Measurements from ENCODE around the gene CBLB. TPM values are rescaled to one million over a fixed set of nuclear protein-coding genes. Genes with fewer than 3 reads are reported as not detected.

CBLB gene
- total and polyA plus RNA-seq, 9 of the 15 experiments (the other 6 are each of a cell fraction or from before 2014, with no cell fraction given), result 1.8 to 8.1 (median 5.3) TPM

GRCh38 chr3:105616374-105617121 lies 252.3 kb downstream of the CBLB start:
- ChIA-PET CTCF (ENCODE audit: low intra/inter-chr PET ratio) (no interaction called here), POLR2A (no interaction called here)
- BruUV-seq (replicated peaks), result no TSS peak
- no peak for FAIRE-seq
- H3K4me1 ChIP-seq (replicated peaks in 1 of 2; ENCODE audit: control insufficient read depth in 2 of 2, insufficient read depth in 2 of 2, low read length in 2 of 2), result peaks cover 5 to 23% of the 10 kb centered on the region in 2 experiments; a peak in 4 of 5 replicates
- H3K9me1 ChIP-seq (ENCODE audit: control insufficient read depth, insufficient read depth, low read length), result no peaks in the 10 kb centered on the region
- no peaks in the 10 kb centered on the region for H4K20me1 ChIP-seq (replicated peaks; ENCODE audit: control insufficient read depth, insufficient read depth, low read length)
- no peak overlapping the region; a peak in 1 of 4 replicates for H3K9ac ChIP-seq (ENCODE audit: insufficient read depth in 1 of 2, low read depth in 2 of 2, low read length in 2 of 2)
- intact Hi-C loops (cut with micrococcal nuclease), result no loop called here
- no peaks in the 10 kb centered on the region for H3K36me3 ChIP-seq (ENCODE audit: control insufficient read depth, insufficient read depth, low read length)
- H3K4me2 ChIP-seq (ENCODE audit: insufficient read depth, low read length), result no peak overlapping the region
- no peak overlapping the region for H3K27ac ChIP-seq (ENCODE audit: extremely low read depth, low read depth, low read length)
- WGBS (ENCODE audit: insufficient coverage, low coverage, missing lambda C conversion rate), result 28% methylated on average over 5 of the region's 5 CpGs
- TF ChIP-seq MLLT1 (IDR thresholded peaks at IDR 0.05) (no peak), NUFIP1 (IDR thresholded peaks at IDR 0.05; ENCODE audit: partially characterized antibody) (no peak)
- no peaks in the 10 kb centered on the region for H3K27me3 ChIP-seq (ENCODE audit: control insufficient read depth in 2 of 2, insufficient read depth in 2 of 2, low read length in 2 of 2)
- H2AFZ ChIP-seq (ENCODE audit: low read depth, low read length), result no peak overlapping the region
- ATAC-seq, result no peak
- DNase-seq (ENCODE audit: extremely low read depth in 1 of 4, low spot score in 3 of 4), result no peak
- H3K4me3 ChIP-seq, result no peak overlapping the region
- no peaks in the 10 kb centered on the region for H3K79me2 ChIP-seq (ENCODE audit: control insufficient read depth, insufficient read depth, low read length)
- in situ Hi-C loops (cut with MboI), result no loop called here
- H3K9me3 ChIP-seq (replicated peaks; ENCODE audit: control insufficient read depth, insufficient read depth, low read depth, low read length), result no peaks in the 10 kb centered on the region

- ATAC-seq, result no peak
- H3K79me2 ChIP-seq (ENCODE audit: control insufficient read depth, insufficient read depth, low read length), result no peaks in the 10 kb centered on the region
Measured at GRCh38 chr3:105615814-105616213, 253.0 kb downstream of the CBLB start.

More at GRCh38 chr3:105615814-105616213, 253.0 kb downstream of the CBLB start:
- Histone ChIP-seq H3K27me3 (ENCODE audit: control insufficient read depth in 2 of 2, insufficient read depth in 2 of 2, low read length in 2 of 2) (no peaks in the 10 kb centered on the region), H3K9me1 (ENCODE audit: control insufficient read depth, insufficient read depth, low read length) (no peaks in the 10 kb centered on the region), H3K4me2 (ENCODE audit: insufficient read depth, low read length) (no peak overlapping the region), H2AFZ (ENCODE audit: low read depth, low read length) (no peak overlapping the region), H3K27ac (ENCODE audit: extremely low read depth, low read depth, low read length) (no peak overlapping the region), H3K9ac (ENCODE audit: insufficient read depth in 1 of 2, low read depth in 2 of 2, low read length in 2 of 2) (no peak overlapping the region), H3K9me3 (replicated peaks; ENCODE audit: control insufficient read depth, insufficient read depth, low read depth, low read length) (no peaks in the 10 kb centered on the region), H3K4me1 (replicated peaks in 1 of 2; ENCODE audit: control insufficient read depth in 2 of 2, insufficient read depth in 2 of 2, low read length in 2 of 2) (peaks cover 5 to 23% of the 10 kb centered on the region in 2 experiments; a peak in 4 of 5 replicates), H3K4me3 (no peak overlapping the region), H4K20me1 (replicated peaks; ENCODE audit: control insufficient read depth, insufficient read depth, low read length) (no peaks in the 10 kb centered on the region), H3K36me3 (ENCODE audit: control insufficient read depth, insufficient read depth, low read length) (no peaks in the 10 kb centered on the region)
- TF ChIP-seq, protein P1, sequence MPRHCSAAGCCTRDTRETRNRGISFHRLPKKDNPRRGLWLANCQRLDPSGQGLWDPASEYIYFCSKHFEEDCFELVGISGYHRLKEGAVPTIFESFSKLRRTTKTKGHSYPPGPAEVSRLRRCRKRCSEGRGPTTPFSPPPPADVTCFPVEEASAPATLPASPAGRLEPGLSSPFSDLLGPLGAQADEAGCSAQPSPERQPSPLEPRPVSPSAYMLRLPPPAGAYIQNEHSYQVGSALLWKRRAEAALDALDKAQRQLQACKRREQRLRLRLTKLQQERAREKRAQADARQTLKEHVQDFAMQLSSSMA (CRISPR knock-in tag; IDR thresholded peaks at IDR 0.05), result no peak
- FAIRE-seq (no peak), DNase-seq (ENCODE audit: extremely low read depth in 1 of 4, low spot score in 3 of 4) (no peak)
- 28% methylated on average over 3 of the region's 3 CpGs for WGBS (ENCODE audit: insufficient coverage, low coverage, missing lambda C conversion rate)
- ChIA-PET POLR2A (no interaction called here), CTCF (ENCODE audit: low intra/inter-chr PET ratio) (no interaction called here)
- intact Hi-C loops (cut with micrococcal nuclease), result no loop called here
- no TSS peak for BruUV-seq (replicated peaks)
- in situ Hi-C loops (cut with MboI), result no loop called here

Measured in K562 (cell line).